Epidermal melanocyte (primary cell): Measurements from ENCODE around the gene ZNF80.

Experiments used
- DNase-seq: peaks from one replicate; pipeline ENCODE4 v3.0.0; 2011; ENCODE audit warnings: low spot score; ENCODE audit not compliant: insufficient read length

The ZNF80 gene

DNA sequence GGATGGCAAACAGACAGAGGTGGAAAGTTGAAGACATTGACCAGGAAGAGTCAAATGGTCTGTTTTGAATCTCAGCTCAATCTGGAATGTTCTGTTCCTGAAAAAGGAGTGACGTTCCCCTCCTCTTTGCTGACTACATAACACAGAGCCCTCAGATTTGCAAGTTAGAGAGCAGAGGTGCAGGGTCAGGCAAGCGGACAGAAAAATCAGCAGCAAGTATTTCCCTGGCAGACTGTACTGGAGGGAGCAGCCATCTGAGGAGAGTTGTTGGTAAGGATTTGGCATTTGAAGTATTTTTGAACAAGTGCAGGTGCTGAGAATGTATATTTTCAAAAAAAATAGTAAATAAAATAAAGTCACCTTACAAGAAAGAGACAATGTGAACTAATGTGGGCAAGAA, 17.6 kb downstream of the ZNF80 start:
- DNase-seq, result no peak

DNA sequence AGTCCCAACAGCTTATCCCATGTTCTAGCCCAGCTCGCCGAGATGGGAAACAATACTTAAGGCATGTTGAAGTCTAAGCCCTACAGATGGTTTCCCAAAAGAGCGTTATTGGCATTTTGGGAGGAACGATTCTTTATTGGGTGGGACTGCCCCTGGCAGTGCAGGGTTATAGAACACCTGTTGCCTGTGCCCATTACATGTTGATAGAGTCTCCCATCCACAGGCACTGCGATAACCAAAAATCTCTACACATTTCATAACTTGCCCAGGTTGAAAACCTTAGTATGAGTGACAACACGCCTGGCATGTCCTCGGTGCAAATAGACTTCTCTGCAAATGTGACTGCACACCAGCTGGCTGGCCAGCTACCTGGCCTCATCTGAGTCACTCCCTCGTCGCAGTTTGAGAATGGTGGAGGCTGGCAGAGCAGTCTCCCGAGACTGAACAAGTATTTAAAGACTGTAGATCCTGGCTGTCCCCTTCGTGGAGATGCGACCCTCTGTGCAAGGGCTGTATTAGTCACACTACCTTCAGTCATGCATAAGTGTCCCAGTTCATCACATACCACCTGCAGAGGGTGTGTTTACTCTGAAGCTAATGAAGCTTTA, 18.7 kb downstream of the ZNF80 start:
- no peak for DNase-seq

DNA sequence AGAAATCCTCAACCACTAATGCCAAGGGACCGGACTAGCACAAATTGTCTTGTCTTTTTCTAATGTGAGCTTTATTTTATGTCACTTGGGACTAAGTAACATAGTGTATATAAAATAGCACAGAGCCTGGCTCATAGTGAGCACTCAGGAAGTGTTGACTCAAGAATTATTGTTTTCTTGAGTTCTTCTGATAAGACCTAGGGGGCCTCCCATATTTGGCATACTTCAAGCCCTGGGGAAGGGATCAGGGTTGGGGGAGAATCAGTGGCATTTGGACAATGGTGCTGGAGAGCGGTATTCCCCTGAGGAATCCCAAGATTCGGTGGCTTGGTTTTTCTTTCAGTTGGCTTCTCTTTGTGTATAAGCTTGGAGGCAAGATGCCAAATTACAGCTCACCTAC, 19.4 kb downstream of the ZNF80 start:
- DNase-seq, result no peak

DNA sequence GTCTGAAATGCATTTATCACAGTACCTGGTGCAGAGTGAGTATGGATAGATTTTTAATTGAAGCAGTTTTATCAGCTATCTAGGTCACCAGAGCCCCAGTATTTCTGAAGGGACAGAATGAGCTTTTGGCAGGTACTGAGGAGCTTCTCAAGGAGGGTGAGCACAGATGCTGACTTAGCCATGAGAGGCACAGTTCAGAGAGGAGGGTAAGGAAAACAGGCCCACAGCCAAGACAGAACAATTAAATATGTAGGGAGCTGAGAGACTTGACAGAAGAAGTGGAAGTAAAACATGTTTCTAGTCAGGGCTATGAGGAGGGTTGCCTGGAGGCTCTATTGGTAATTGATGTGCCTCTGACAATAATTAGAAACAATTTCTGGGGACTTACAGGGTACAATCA, 20.1 kb downstream of the ZNF80 start:
- no peak for DNase-seq

DNA sequence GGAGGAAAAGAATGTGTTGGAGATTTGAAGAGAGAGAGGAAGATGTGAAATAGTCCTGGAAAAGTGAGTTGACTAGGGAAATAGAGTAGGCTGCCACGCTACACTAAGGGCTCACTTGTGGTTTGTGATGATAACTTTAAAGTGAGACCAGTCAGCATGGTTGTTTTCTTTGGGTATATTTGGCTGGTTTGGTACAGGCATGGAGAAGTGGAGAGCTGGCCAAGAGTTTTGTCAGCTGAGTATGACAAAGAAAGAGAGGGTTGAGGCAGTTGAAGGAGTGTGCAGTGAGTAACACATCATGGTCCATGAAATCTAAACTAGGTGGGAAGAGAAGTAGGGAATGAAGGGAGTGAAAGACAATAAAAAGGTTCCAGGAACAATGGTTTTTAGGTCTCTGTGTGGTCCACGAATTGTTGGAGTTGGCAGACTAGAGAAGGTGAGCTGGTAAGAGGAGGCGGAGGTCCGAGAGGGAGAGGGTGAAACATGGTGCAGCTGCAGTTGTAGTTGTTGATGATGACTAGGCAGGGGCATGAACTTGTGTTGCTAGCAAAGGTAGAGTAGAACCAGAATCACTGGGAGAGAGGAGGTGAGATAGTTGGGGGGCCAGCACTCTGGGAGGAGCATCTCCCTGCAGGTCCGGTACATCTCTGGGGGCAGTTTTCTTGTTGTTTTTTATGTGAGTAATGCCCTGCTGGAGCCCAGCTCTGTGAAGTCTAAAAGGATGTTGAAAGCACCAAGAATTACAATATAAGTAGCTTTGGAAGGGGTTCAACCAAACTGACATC, 21.0 kb downstream of the ZNF80 start:
- no peak for DNase-seq

DNA sequence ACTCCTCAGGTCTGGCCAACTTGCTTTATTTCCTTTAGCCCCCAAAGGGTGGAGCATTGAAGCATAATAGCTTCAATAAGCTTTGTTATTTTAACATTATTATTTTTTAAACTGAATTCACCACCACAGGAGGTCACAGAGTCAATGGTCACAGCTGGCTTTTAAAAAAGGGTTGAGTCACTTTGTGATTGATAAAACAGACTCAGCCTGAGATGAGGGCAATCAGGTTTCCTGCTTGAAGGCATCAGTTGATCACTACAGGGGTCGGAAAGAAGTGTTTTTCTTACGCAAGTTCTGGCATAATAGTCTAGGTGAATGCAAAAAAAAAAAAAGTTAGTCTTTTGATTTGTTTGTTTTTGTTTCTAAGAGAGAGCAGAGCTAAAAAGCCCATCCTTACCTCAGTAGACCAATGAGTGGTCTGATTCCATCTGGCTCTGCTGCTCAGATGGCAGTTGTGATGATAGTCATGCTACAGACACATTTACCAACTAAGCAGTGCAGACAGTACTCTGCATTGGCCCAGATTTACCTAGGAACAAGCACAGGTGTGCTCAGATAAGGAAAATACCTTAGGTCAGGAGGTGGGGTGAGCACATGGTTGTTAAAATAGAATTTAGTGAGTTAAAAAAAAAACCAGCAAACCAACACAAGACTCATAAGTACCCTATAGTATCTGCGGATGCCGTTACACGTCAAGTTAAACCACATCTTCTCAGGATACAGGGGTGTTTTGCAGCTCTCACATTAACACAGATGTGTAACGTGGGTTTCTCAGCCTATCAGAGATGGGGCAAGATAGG, 22.6 kb downstream of the ZNF80 start:
- DNase-seq, result no peak

DNA sequence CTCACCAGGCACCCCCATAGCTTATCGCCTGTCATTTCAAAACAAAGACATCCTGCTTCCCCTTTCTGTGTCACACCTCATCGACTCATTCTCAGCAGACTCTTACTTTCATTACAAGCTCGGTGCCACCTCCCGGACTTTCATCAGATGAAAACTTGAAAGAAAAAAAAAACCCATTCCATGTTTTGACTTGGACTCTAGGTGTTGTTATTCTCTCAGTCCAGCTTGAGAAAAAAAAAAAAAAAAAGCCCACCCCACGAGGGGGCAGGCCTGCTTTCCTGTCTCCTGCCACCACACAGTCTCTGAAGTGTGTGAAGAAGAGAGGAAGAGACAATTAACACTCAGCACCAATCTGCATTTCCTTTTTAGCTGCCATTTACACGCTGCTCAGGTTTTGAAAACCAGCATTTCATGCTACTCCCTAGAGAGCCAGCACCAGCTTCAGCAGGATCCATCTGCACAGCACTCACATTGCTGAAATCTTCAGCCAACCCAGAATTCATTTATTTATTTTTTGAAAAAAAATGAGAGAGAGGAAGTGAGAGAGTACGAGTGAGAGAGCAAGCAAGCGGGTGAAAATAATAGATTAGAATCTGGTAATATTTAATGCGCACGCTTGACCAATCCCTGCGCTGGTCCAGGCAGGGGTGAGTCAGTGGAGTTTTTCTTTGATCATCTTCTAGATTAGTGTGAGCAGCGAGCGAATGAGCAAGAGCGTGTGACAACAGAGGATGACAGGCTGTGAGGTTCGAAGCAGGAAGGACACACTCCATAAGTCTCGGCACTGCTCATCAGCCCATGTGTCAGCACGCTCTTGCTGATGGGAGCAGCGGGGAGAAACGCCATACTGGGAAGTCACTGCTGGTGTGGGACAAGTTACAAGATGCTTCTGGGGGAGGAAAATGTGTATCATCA, 23.5 kb downstream of the ZNF80 start:
- no peak for DNase-seq

DNA sequence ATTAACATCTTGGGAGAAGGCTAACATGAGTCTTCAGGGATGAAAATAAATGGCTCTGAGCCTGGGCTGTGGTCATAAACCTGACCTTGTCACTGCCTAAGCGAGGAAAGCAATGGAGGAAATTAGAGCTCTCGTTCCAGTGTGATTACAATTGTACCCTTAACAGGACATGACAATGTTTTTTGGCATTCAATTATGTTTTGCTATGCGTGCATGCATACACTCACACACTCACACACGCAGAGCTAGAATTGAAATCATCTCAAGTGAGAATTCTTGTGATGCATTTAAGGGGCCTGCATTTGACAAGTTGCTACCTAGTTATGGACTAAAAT, 24.1 kb downstream of the ZNF80 start:
- no peak for DNase-seq

DNA sequence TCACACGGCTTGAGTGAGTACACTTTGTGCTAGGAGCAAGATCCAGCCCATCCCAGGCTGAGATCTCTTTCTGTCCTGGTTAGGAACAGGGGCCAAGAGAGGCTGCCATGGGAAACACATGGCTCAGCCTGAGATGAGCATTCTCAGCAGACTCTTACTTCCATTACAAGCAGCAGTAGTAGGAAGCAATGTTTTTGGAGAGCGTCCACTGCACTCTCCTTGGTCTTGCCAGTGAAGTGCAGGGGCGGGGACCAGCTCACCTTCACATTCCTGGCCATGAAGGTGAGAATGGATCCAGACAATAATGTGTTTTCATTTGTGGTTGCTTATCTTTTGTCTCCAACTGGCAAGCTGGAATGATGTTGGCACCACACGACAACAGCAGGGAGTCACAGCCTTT, 24.7 kb downstream of the ZNF80 start:
- no peak for DNase-seq

DNA sequence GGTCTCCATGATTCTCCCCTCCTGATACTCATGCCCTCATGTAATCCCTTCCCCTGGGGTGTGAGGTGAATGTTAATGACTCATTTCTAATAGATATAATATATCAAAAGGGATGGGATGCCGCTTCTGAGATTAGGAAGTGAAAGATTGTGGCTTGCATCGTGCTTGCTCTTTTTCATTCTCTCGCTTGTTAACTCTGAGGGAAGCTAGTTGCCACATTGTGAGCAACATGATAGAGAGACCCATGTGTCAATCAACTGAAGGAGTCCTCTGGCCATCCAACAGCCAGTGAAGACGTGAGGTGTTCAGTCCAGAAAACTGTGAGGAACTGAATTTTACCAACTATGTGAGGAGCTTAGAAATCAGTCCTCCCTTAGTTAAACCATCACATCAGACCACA, 29.6 kb downstream of the ZNF80 start:
- DNase-seq, result no peak

DNA sequence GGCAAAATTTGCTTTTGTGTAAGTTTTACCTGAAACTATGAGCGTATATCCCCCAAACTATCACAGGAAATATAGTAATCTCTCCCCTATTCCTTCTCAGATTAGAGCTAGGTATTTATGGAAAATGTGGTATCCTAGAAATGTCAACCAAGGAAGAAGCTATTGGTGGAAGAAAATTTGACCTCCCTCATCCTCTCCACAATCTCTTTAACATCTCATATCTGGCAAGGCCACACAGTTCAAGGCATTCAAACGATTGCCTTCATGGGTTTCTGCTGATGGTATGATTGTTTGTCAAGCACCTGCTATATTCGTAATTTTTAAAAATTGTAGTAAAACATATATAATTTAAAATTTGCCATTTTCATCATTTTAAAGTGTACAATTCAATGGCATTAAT, 31.0 kb downstream of the ZNF80 start:
- no peak for DNase-seq

DNA sequence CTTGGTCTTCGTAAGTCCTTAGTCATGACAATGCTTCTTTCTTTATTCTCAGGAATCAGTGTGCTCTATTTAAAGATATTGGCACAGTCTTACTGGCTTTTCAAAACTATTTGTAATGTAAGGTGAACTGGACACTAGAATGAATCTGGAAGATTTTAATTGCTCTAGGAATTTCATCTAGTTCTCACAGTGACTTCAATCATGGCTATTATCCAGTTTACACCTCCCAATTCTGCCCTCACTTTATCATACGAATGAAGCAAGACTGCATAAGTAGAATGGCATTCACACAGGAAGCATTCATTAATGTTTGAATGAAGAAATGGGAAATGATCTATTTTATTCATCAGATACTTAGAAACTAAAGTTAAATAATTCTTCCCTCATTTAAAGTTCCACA, 31.8 kb downstream of the ZNF80 start:
- no peak for DNase-seq

DNA sequence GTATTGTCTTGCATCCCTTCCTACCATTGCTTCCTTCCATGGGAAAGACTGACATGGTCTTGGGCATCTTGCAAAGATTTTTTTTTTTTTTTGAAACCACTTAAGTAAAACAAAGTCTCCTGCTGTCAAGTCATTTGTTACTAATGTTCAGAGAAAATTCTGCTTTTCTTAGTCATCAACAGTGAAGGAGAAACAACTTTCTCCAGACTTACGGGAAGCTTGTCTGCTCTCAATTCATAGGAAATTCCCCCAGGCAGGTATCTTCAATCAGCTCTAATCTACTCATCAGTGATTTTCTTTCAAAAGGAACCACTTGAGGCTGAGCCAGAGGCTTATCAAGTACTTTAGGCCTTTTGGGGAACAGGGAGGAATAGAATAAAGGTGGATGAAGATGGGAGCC, 42.6 kb downstream of the ZNF80 start:
- DNase-seq, result no peak

DNA sequence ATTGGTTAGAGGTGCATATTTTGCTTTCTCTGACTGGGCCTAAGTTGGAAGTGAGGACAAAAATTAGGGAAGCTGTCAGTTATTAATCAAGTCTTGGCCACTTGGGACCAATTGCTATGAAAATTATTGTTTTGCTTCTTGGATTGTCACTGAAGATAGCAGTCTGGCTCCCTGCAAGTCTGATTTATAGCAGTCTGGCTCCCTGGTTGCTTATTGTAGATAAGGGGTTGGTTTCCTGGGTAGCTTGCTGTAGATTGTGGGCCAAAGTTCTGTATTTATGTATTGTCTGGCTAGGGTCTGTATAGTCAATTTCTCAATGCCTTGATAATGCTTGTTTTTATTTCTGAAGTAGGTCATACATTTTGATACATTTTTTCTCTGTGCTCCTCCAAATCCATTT, 45.2 kb downstream of the ZNF80 start:
- no peak for DNase-seq

DNA sequence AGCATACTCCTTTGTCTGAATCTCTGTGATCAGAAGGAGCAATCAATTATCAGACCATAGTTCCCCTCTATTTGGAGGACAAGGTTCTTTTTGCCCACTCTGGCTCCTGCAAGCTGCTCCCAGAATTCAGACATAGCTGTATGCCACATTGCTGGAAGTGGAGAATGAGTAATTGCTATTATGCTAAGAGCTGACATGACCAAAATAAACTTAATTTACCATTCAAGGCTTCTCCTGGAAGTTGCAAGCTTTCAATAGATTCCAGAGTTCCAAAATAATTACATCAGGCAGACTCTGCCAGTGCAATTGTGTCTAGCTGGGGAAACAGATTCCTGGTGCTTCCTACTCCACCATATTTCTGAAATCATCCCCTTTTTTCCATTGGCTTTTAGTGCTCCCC, 50.9 kb downstream of the ZNF80 start:
- no peak for DNase-seq
